Uterus (tissue), 4 donors: Measurements from ENCODE around the gene MEIS2. TPM values are rescaled to one million over a fixed set of nuclear protein-coding genes. Genes with fewer than 3 reads are reported as not detected.

Experiments used
- DNase-seq, 2 donors: peaks; one replicate each; pipeline ENCODE4 v3.0.0-alpha.2; 2019 to 2020
- H3K27ac ChIP-seq, 2 donors: fragments of 200-600 bp; sonication (generic); 1 replicate in 1 of 2; 2 replicates in 1 of 2; pipeline ENCODE4 v1.5.1; 2016 to 2018
- H3K27me3 ChIP-seq, 2 donors: fragments of 200-600 bp; sonication (generic); one replicate each; pipeline ENCODE4 v1.5.1; 2018 to 2019; ENCODE audit warnings: control low read depth in 1 of 2
- H3K36me3 ChIP-seq, 2 donors: fragments of 200-600 bp; sonication (generic); one replicate each; pipeline ENCODE4 v1.5.1; 2019; ENCODE audit warnings: control low read depth in 1 of 2
- H3K4me1 ChIP-seq, 2 donors: fragments of 200-600 bp; sonication (generic); one replicate each; pipeline ENCODE4 v1.5.1; 2018 to 2019; ENCODE audit warnings: control low read depth in 1 of 2
- H3K4me3 ChIP-seq, 2 donors: fragments of 200-600 bp; sonication (generic); 1 replicate in 1 of 2; 2 replicates in 1 of 2; pipeline ENCODE4 v1.5.1; 2018 to 2019; ENCODE audit warnings: mild to moderate bottlenecking in 1 of 2
- H3K9me3 ChIP-seq, 2 donors: fragments of 200-600 bp; sonication (generic); one replicate each; pipeline ENCODE4 v1.5.1; 2019; ENCODE audit warnings: control low read depth in 1 of 2
- POLR2A ChIP-seq, 2 donors: fragments of 450-650 bp; IDR thresholded peaks; one replicate each; pipeline ENCODE4 v1.6.1; 2016; ENCODE audit warnings: antibody characterized with exemption in 2 of 2, mild to moderate bottlenecking in 1 of 2, moderate library complexity in 1 of 2
- intact Hi-C: fragments of 100-400 bp; cut with DNase I; formaldehyde crosslinking; loops from one replicate; pipeline ENCODE4 v1.15.1; 2023; ENCODE audit warnings: low total_unique reads
- total RNA-seq, 4 donors: library from RNA; depleted of rRNA in 3 of 4; stranded (reverse); fragments of >200 nt in 3 of 4; gene quantifications; one replicate each; pipeline versions ENCODE4 v1.1.0 to v1.2.4, GENCODE V29; 2014 to 2023
- TF ChIP-seq, protein P1 (sequence below), 4 experiments: fragments of 200-600 bp in 2 of 4; fragments of 450-650 bp in 2 of 4; sonication (generic) in 2 of 4; IDR thresholded peaks; one replicate each; pipeline ENCODE4 v1.5.1; 2016 to 2019; ENCODE audit warnings: antibody characterized with exemption in 4 of 4, mild to moderate bottlenecking in 2 of 4, moderate library complexity in 1 of 4
- donor health status: DM: yes; HTN: yes; CAD: no.

The MEIS2 gene
- total RNA-seq, 4 donors from 2014 or later = 84.0 to 184 (median 112) TPM

DNA sequence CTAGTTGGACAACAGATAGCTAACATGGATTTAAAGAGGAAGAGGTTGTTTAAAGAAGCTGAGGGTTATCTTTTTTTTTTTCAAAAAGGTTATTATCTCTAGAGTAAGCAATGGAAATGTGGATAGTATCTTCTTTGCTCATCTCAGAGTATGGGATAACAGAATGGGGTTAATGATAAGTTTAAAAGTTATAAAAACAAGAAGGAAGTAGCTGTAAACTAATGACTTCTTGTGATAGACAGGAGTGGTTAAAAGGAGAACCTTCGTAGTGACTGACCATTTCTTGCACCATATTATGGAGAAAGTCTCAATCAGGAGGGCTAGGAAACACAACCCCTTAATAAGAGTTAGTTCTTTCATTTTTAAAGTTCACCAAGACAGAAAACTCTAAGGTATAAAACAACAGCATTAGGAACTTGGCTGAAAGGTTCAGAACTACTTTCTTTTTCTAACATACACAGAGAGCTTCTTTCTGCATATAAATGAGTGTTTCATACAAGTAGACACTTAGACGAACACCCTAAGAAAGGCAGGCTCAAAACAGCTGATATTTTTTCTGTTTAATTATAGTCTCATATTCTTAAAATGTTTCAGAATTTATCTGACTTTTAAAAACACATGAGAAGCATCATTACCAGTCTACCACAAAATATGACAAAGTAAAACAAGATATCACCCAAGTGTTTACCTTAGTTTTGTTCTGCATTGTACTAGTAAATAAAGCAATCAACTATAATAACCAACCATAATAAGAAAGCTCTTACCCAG lies 140.0 kb downstream of the MEIS2 start:
- no peaks in the 10 kb centered on the region for H3K36me3 ChIP-seq
- H3K27ac ChIP-seq = no peak overlapping the region
- no peaks in the 10 kb centered on the region for H3K27me3 ChIP-seq
- TF ChIP-seq, protein P1, sequence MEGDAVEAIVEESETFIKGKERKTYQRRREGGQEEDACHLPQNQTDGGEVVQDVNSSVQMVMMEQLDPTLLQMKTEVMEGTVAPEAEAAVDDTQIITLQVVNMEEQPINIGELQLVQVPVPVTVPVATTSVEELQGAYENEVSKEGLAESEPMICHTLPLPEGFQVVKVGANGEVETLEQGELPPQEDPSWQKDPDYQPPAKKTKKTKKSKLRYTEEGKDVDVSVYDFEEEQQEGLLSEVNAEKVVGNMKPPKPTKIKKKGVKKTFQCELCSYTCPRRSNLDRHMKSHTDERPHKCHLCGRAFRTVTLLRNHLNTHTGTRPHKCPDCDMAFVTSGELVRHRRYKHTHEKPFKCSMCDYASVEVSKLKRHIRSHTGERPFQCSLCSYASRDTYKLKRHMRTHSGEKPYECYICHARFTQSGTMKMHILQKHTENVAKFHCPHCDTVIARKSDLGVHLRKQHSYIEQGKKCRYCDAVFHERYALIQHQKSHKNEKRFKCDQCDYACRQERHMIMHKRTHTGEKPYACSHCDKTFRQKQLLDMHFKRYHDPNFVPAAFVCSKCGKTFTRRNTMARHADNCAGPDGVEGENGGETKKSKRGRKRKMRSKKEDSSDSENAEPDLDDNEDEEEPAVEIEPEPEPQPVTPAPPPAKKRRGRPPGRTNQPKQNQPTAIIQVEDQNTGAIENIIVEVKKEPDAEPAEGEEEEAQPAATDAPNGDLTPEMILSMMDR (IDR thresholded peaks at IDR 0.05) = no peak
- TF ChIP-seq POLR2A (IDR thresholded peaks at IDR 0.05) = no peak
- no peaks in the 10 kb centered on the region for H3K4me1 ChIP-seq
- no peak overlapping the region for H3K4me3 ChIP-seq
- intact Hi-C loops = no loop called here
- no peaks in the 10 kb centered on the region for H3K9me3 ChIP-seq
- no peak for DNase-seq

- intact Hi-C loops = no loop called here
- no peaks in the 10 kb centered on the region for H3K36me3 ChIP-seq
- TF ChIP-seq POLR2A (IDR thresholded peaks at IDR 0.05) = no peak
- TF ChIP-seq, protein P1 (IDR thresholded peaks at IDR 0.05) = no peak
- H3K4me1 ChIP-seq = no peaks in the 10 kb centered on the region
- H3K27me3 ChIP-seq = no peaks in the 10 kb centered on the region
- no peak overlapping the region for H3K4me3 ChIP-seq
- H3K9me3 ChIP-seq = no peaks in the 10 kb centered on the region
- no peak overlapping the region for H3K27ac ChIP-seq
- DNase-seq = no peak
These were observed 140.6 kb downstream of the MEIS2 start for GRCh38 chr15:36959746-36960145.

- no peak for DNase-seq
- Histone ChIP-seq H3K27me3 (no peaks in the 10 kb centered on the region), H3K27ac (no peak overlapping the region), H3K4me3 (no peak overlapping the region), H3K9me3 (no peaks in the 10 kb centered on the region), H3K36me3 (no peaks in the 10 kb centered on the region), H3K4me1 (no peaks in the 10 kb centered on the region)
- intact Hi-C loops = no loop called here
- no peak for TF ChIP-seq POLR2A (IDR thresholded peaks at IDR 0.05)
- TF ChIP-seq, protein P1 (IDR thresholded peaks at IDR 0.05) = no peak
These were observed 141.7 kb downstream of the MEIS2 start for GRCh38 chr15:36958606-36959005.

- no peak for DNase-seq
These were observed 145.9 kb downstream of the MEIS2 start for GRCh38 chr15:36954486-36954885.

DNA sequence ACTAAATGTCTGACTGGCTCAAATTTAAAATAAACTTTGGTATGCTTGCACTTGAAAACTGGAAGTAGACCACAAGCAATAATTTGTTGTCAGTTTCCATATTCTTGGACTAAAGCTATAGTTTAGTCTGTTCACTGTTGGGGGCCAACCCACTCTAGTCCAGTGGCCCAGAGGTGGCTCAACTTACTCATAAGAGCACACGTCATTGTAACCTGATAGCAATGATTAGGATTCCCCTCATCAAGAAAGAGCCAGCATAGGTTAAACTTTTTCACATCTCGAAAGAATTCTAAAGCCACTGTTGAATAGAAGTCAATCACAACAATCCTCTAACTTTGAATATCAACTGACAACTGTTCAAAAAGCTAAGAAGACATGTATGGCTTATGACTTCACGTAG lies 147.0 kb downstream of the MEIS2 start:
- Histone ChIP-seq H3K4me3 (no peak overlapping the region), H3K36me3 (no peaks in the 10 kb centered on the region), H3K27me3 (no peaks in the 10 kb centered on the region), H3K4me1 (no peaks in the 10 kb centered on the region), H3K9me3 (no peaks in the 10 kb centered on the region), H3K27ac (no peak overlapping the region)
- TF ChIP-seq, protein P1 (IDR thresholded peaks at IDR 0.05) = no peak
- TF ChIP-seq POLR2A (IDR thresholded peaks at IDR 0.05) = no peak
- no peak for DNase-seq
- intact Hi-C loops = no loop called here

More at GRCh38 chr15:36954486-36954885, 145.9 kb downstream of the MEIS2 start:
- Histone ChIP-seq H3K4me3 (no peak overlapping the region), H3K27me3 (no peaks in the 10 kb centered on the region), H3K27ac (no peak overlapping the region), H3K4me1 (no peaks in the 10 kb centered on the region), H3K36me3 (no peaks in the 10 kb centered on the region), H3K9me3 (no peaks in the 10 kb centered on the region)
- intact Hi-C loops = no loop called here
- TF ChIP-seq, protein P1 (IDR thresholded peaks at IDR 0.05) = no peak
- TF ChIP-seq POLR2A (IDR thresholded peaks at IDR 0.05) = no peak
